Measurements from ENCODE around the gene LPIN1.

- TF ChIP-seq EZH2 (IDR thresholded peaks at IDR 0.05; ENCODE audit: borderline replicate concordance): no peak
- no peak for TF ChIP-seq CTCF (IDR thresholded peaks at IDR 0.05; ENCODE audit: poor library complexity)
These were observed 45.2 kb upstream of the LPIN1 start for GRCh38 chr2:11701206-11701605.
